IPS DF 4.7 (cell line): Measurements from ENCODE around the gene COMMD9.

Source experiments
- DNase-seq: peaks from one replicate; pipeline ENCODE4 v3.0.0-alpha.2; 2013; ENCODE audit warnings: low spot score; ENCODE audit errors: extremely low read depth

Gene COMMD9

GRCh38 chr11:36296884-36297543 is 7.8 kb upstream of the COMMD9 start:
- no peak for DNase-seq

- DNase-seq = no peak
Observed at GRCh38 chr11:36295926-36296325, 6.7 kb upstream of the COMMD9 start, which contains the start of gene PRR5L. Gene PRR5L (plus strand): TSS chr11:36296288. CDS start chr11:36401122, 104,834 bp downstream.

- peak; percentile 22 for DNase-seq
Observed at GRCh38 chr11:36292311-36292722, 3.1 kb upstream of the COMMD9 start.

GRCh38 chr11:36288442-36289225 is 590 bp downstream of the COMMD9 start:
- no peak for DNase-seq

- no peak for DNase-seq
Observed at GRCh38 chr11:36282926-36283325, 6.3 kb downstream of the COMMD9 start.

GRCh38 chr11:36281850-36282249 is 7.4 kb downstream of the COMMD9 start:
- DNase-seq = no peak

- no peak for DNase-seq
Observed at GRCh38 chr11:36280531-36280930, 8.7 kb downstream of the COMMD9 start.

- no peak for DNase-seq
Observed at GRCh38 chr11:36278531-36279282, 10.5 kb downstream of the COMMD9 start.

- DNase-seq = no peak
Observed at GRCh38 chr11:36274414-36274813, 14.8 kb downstream of the COMMD9 start.

- no peak for DNase-seq
Observed at GRCh38 chr11:36273110-36273509, 16.1 kb downstream of the COMMD9 start.

GRCh38 chr11:36271794-36272407 is 17.3 kb downstream of the COMMD9 start:
- DNase-seq = no peak

- no peak for DNase-seq
Observed at GRCh38 chr11:36270701-36271100, 18.5 kb downstream of the COMMD9 start.

GRCh38 chr11:36268337-36268985 is 20.8 kb downstream of the COMMD9 start:
- DNase-seq = no peak

GRCh38 chr11:36266767-36267166 is 22.5 kb downstream of the COMMD9 start:
- DNase-seq = no peak

GRCh38 chr11:36265793-36266628 is 23.2 kb downstream of the COMMD9 start:
- peak; percentile 66 for DNase-seq

GRCh38 chr11:36264973-36265344 is 24.3 kb downstream of the COMMD9 start:
- no peak for DNase-seq

GRCh38 chr11:36264011-36264972 is 24.9 kb downstream of the COMMD9 start:
- no peak for DNase-seq

- DNase-seq = no peak
Observed at GRCh38 chr11:36261094-36261493, 28.1 kb downstream of the COMMD9 start.

GRCh38 chr11:36258730-36259360 is 30.4 kb downstream of the COMMD9 start:
- DNase-seq = peak; percentile 28
